ENCODE results near the gene CTXN1.

Gene CTXN1

GRCh38 chr19:7907122-7907521 lies 18.8 kb downstream of the CTXN1 start:
- H3K27ac ChIP-seq, result no peak overlapping the region
- no peak for DNase-seq (ENCODE audit: low spot score)
- no peak overlapping the region for H3K4me3 ChIP-seq
- no peak for TF ChIP-seq CTCF (IDR thresholded peaks at IDR 0.05)

DNA sequence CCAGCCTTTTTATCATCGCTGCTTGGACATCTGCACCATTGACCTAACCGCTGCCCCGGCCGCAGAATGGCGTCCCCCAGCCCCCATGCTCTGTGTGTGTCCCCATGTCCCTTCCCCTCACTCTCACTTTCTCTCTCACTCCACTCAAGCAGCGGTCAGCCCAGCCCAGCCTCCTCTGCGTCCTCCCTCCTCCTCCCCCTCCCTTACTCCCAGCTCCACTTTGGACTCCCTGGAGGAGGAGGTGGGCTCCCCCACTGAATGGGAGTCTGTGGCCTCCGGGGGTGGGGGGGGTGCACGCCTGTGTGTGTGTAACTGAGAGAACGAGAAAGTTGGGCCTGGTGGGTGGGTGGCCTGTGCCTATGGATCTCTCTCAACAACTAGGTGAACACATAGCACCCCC lies 20.1 kb downstream of the CTXN1 start:
- Histone ChIP-seq H3K27ac (no peak overlapping the region), H3K4me3 (no peak overlapping the region)
- no peak for DNase-seq (ENCODE audit: low spot score)
- TF ChIP-seq CTCF (IDR thresholded peaks at IDR 0.05), result no peak

DNA sequence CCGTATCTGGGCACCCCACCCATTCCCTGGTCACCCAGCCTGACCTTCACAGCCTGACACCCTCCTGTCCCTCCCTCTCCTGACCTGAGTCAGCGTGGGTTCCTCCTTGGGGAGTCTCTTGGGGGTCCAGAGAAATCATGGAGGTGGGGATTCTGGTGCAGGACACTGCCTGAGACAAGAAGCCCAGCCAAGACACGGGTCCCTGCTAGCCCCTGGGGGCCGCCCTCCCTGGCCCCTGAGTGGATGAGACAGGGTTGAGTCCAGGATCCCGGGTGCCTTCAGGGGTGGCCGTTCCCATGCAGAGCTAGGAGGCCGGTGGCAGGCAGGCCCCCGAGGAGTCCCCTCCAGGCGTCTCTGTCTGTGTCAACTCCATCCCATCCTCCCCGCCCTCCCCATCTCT lies 20.7 kb downstream of the CTXN1 start:
- TF ChIP-seq CTCF (IDR thresholded peaks at IDR 0.05), result no peak
- no peak for DNase-seq (ENCODE audit: low spot score)
- Histone ChIP-seq H3K4me3 (peak overlapping the region; percentile 78), H3K27ac (no peak overlapping the region)

DNA sequence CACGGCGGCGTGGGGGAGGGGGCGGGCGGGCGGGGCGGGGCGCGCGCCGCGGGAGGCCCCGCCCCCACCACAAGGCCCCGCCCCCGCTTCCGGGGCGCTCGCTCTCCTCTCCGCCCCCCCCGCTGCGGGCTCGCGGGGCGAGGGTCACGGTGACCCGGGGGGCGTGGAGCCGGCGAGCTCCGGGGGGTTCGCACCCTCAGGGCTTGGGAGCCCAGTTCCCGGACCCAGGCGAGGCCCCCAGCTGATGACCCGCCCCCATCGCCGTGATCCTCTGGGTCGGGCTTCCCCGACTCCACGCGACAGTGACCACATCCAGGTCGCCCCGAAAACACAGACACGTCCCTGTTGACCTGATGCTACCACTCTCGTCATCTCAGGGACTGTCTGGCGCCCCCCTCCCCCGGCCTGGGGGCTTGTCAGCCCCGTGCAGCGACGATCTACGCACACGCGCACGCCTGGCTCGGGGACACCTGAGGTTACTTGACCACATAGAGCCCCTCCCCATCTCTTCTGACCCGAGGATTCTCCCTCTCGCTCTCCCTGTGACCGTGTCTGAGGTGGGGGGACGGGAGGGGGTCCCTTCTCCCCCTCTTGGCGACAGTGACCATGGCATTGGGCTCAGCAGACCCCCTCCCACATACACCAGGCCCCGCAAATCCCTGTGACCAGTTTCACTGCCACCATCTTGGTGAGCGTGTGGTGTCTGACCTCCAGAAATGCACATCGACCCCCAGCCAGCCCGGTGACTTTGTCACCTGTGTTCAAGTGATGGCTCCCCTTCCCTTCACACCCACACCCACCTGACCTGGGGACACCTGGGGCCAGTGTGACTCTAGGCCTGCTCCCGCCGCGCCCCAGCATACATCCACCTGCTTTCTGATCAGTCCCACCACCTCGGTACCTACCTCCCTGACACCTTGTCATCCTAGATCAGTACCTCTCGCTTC lies 21.6 kb downstream of the CTXN1 start:
- H3K4me3 ChIP-seq, result peak overlapping the region; percentile 78
- no peak for DNase-seq (ENCODE audit: low spot score)
- no peak for TF ChIP-seq CTCF (IDR thresholded peaks at IDR 0.05)
- H3K27ac ChIP-seq, result peak overlapping the region; percentile 83 to 92

- peak; percentile 14 for TF ChIP-seq CTCF (IDR thresholded peaks at IDR 0.05)
- H3K27ac ChIP-seq, result peak within 1 kb of the TSS; percentile 83 to 92
- H3K4me3 ChIP-seq, result peak within 1 kb of the TSS; percentile 78
- peak; percentile 100 for DNase-seq (ENCODE audit: low spot score)
Observed at GRCh38 chr19:7903244-7904073, 22.5 kb downstream of the CTXN1 start, which contains the start of gene MAP2K7. MAP2K7 (plus strand) TSS chr19:7903877; CDS start chr19:7903945, 68 bp downstream.

- Histone ChIP-seq H3K4me3 (peak overlapping the region; percentile 70), H3K27ac (peak overlapping the region; percentile 73 to 90)
- TF ChIP-seq CTCF (IDR thresholded peaks at IDR 0.05), result no peak
- no peak for DNase-seq (ENCODE audit: low spot score)
Observed at GRCh38 chr19:7902796-7903243, 23.1 kb downstream of the CTXN1 start.

Measured in coronary artery (tissue), 2 donors.